GM10266 (cell line): ENCODE data around the gene GNAI3.

Experiments used
- DNase-seq: peaks from one replicate; pipeline ENCODE4 v3.0.0; 2012; ENCODE audit errors: extremely low spot score
- CTCF ChIP-seq: IDR thresholded peaks from 2 replicates; pipeline ENCODE4 v1.5.1; 2012; ENCODE audit warnings: mild to moderate bottlenecking, low read depth; ENCODE audit not compliant: control insufficient read depth, insufficient read depth; ENCODE audit errors: missing control alignments

The GNAI3 gene

GRCh38 chr1:109630898-109631512 lies 82.6 kb downstream of the GNAI3 start:
- DNase-seq: no peak
- TF ChIP-seq CTCF: no peak

GRCh38 chr1:109631513-109632505 lies 83.4 kb downstream of the GNAI3 start:
- no peak for DNase-seq
- TF ChIP-seq CTCF: no peak

- DNase-seq: no peak
- TF ChIP-seq CTCF: no peak
Measured at GRCh38 chr1:109632671-109633346, 84.4 kb downstream of the GNAI3 start.

DNA sequence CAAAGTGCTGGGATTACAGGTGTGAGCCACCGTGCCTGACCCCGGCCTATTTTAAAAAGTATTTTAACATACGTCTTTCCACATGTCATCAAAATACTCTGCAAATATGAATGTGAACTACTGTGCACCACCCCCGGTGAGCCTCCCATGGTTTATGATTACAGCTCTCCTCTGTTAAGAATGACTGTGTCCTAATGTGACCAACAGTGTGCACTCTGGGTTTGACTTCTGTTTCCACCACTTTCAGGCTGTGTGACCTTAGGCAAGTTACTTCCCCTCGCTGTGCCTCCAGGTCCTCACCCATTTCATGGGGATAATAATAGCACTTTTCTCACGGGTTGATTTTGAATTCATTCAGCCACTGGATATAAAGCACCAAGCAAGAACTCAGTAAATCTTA lies 85.9 kb downstream of the GNAI3 start:
- TF ChIP-seq CTCF: no peak
- no peak for DNase-seq

DNA sequence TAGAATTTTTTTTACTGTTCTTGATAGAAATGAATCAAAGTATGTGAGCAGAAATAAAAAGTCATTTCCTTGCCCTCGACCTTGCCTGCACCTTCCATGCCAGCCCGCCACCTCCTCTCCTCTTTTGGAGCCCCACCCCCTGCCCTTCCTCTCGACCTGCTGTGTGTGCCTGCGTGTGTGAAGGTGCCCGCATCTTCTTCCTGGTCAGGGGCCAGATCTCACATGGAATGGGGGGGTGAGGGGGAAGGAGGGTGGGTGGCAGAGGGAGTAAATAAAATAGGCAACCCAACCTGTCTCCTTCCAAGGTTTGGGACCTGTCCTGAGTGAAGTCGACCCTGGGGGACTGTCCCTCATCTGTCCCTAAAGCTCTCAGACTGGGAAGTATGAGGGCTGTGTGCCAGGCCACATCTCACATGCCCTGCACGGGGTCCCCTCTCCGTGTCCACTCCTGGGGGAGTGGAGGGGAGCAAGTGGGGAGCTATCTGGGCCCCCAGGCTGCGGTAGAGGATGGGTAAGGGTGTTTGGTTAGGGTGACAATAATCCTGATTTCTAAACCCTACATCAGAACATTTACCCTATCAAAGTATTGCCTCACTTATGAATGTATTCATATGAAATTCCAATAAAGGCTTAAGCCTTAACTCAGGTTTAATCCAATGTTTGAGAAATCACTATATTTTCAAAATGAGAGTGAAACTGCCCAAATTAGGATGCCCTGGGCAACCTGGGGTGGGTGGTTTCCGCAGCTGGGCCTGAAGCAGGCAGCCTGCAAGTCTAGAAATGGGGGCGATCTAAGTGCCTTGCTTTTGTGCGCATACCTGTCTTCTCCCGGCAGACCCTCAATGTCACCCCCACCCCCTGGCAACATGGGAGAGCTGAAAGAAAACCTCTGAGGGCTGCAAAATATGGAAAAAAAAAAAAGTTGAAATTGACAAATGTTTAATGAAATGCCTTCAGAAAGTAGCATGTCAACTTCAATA lies 86.6 kb downstream of the GNAI3 start:
- no peak for DNase-seq
- TF ChIP-seq CTCF: no peak

DNA sequence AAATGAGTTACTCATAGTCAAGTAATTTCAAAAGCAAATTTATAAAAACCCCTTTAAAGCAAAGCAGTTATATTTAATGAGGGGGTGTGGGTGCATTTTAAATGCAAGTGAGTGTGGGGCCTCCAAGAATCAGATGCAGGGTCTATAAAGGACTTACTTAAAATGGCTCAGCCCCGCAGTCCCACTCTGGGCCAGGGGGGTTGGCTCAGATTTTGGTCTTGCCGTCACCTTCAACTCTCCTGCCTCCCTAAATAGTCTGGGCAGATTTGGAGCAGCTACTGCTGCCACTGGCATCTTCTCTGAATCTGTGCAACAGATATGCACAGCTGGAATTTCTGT lies 87.4 kb downstream of the GNAI3 start:
- TF ChIP-seq CTCF: no peak
- no peak for DNase-seq
